ENCODE data around the gene IL17RC. TPM values are rescaled to one million over a fixed set of nuclear protein-coding genes. Genes with fewer than 3 reads are reported as not detected.

Gene IL17RC
- total RNA-seq, 4 donors from 2014 or later, result 14.8 to 67.3 (median 47.2) TPM

- DNase-seq, result no peak
- TF ChIP-seq CTCF (IDR thresholded peaks at IDR 0.05 in 4 of 5, conservative IDR thresholded peaks at IDR 0.05 in 1 of 5) (no peak), POLR2A (IDR thresholded peaks at IDR 0.05) (no peak)
- H3K27me3 ChIP-seq, result no peaks in the 10 kb centered on the region
- peaks cover 0 to 23% of the 10 kb centered on the region in 2 donors for H3K36me3 ChIP-seq
- H3K4me1 ChIP-seq, result peaks cover 7 to 16% of the 10 kb centered on the region in 2 donors
- H3K27ac ChIP-seq, result peak overlapping the region in 3 of 4 donors; percentile 16 to 92 (median 80)
- no peaks in the 10 kb centered on the region for H3K9me3 ChIP-seq
- intact Hi-C loops (cut with DNase I; ENCODE audit: low total_unique reads), result loop anchor here (5.0 kb wide), 1 partner anchor 82 kb away; the partner anchor contains the start of gene FANCD2
- ATAC-seq, result no peak
- no peak overlapping the region for H3K4me3 ChIP-seq
- in situ Hi-C loops (cut with MboI; ENCODE audit: low sequenced_read_pairs in 4 of 4), result no loop called here
These were observed 28.5 kb downstream of the IL17RC start for GRCh38 chr3:9945358-9945757.

- intact Hi-C loops (cut with DNase I; ENCODE audit: low total_unique reads) (loop anchor here (1.0 to 5.0 kb wide), 5 partner anchors 13 to 81 kb away; partner anchors contain the start of genes CRELD1 and FANCD2), in situ Hi-C loops (cut with MboI; ENCODE audit: low sequenced_read_pairs in 4 of 4) (no loop called here)
- ATAC-seq, result peak; percentile 73 to 76
- H3K36me3 ChIP-seq, result peaks cover 0 to 16% of the 10 kb centered on the region in 2 donors
- H3K27me3 ChIP-seq, result no peaks in the 10 kb centered on the region
- TF ChIP-seq POLR2A (IDR thresholded peaks at IDR 0.05), result peak; percentile 21 to 41
- TF ChIP-seq CTCF (IDR thresholded peaks at IDR 0.05 in 4 of 5, conservative IDR thresholded peaks at IDR 0.05 in 1 of 5), result peak; percentile 59 to 78 (median 66)
- peaks cover 7 to 16% of the 10 kb centered on the region in 2 donors for H3K4me1 ChIP-seq
- no peaks in the 10 kb centered on the region for H3K9me3 ChIP-seq
- peak; percentile 67 to 81 for DNase-seq
- H3K4me3 ChIP-seq, result peak overlapping the region; percentile 62 to 87 (median 80)
- H3K27ac ChIP-seq, result peak overlapping the region; percentile 79 to 92 (median 84)
These were observed 29.5 kb downstream of the IL17RC start for GRCh38 chr3:9946112-9947024.

- intact Hi-C loops (cut with DNase I; ENCODE audit: low total_unique reads) (loop anchor here (2.0 to 5.0 kb wide), 3 partner anchors 29 to 80 kb away; partner anchors contain the start of gene FANCD2), in situ Hi-C loops (cut with MboI; ENCODE audit: low sequenced_read_pairs in 4 of 4) (no loop called here)
- peak; percentile 56 to 78 (median 74) for TF ChIP-seq CTCF (IDR thresholded peaks at IDR 0.05 in 4 of 5, conservative IDR thresholded peaks at IDR 0.05 in 1 of 5)
- TF ChIP-seq POLR2A (IDR thresholded peaks at IDR 0.05), result peak; percentile 70 to 83
- Histone ChIP-seq H3K36me3 (peaks cover 0 to 16% of the 10 kb centered on the region in 2 donors), H3K9me3 (no peaks in the 10 kb centered on the region), H3K27ac (peak overlapping the region; percentile 79 to 92 (median 84)), H3K4me1 (peaks cover 11 to 22% of the 10 kb centered on the region in 2 donors), H3K27me3 (no peaks in the 10 kb centered on the region), H3K4me3 (peak overlapping the region; percentile 62 to 87 (median 80))
- ATAC-seq (peak; percentile 78 to 85), DNase-seq (peak; percentile 71 to 85)
These were observed 30.4 kb downstream of the IL17RC start for GRCh38 chr3:9947025-9947995.

- H3K4me3 ChIP-seq, result no peak overlapping the region
- peak overlapping the region in 3 of 4 donors; percentile 13 to 87 (median 80) for H3K27ac ChIP-seq
- H3K9me3 ChIP-seq, result no peaks in the 10 kb centered on the region
- ATAC-seq, result no peak
- DNase-seq, result no peak
- in situ Hi-C loops (cut with MboI; ENCODE audit: low sequenced_read_pairs in 4 of 4), result no loop called here
- TF ChIP-seq POLR2A (IDR thresholded peaks at IDR 0.05) (no peak), CTCF (IDR thresholded peaks at IDR 0.05 in 4 of 5, conservative IDR thresholded peaks at IDR 0.05 in 1 of 5) (no peak)
- peaks cover 11 to 22% of the 10 kb centered on the region in 2 donors for H3K4me1 ChIP-seq
- H3K27me3 ChIP-seq, result no peaks in the 10 kb centered on the region
- H3K36me3 ChIP-seq, result peaks cover 0 to 10% of the 10 kb centered on the region in 2 donors
- intact Hi-C loops (cut with DNase I; ENCODE audit: low total_unique reads), result loop anchor here (5.0 kb wide), 1 partner anchor 79 kb away; the partner anchor contains the start of gene FANCD2
These were observed 31.7 kb downstream of the IL17RC start for GRCh38 chr3:9948586-9948985.
